Right ventricle myocardium superior (tissue), 1 donor: ENCODE results near the gene TEDC2. TPM values are rescaled to one million over a fixed set of nuclear protein-coding genes. Genes with fewer than 3 reads are reported as not detected.
"Not testable (repeated sequence)": the region's sequence is repeated elsewhere in the genome, so short reads cannot be mapped to it uniquely, and the experiment has no call there.

ENCODE experiments used
- ATAC-seq: fragments of 200-7000 bp; cut with Tn5 transposase; one replicate; pipeline ENCODE4 v1.9.1; 2020; ENCODE audit warnings: mild to moderate bottlenecking; ENCODE audit not compliant: poor library complexity
- DNase-seq: peaks from one replicate; pipeline ENCODE4 v3.0.0-alpha.2; 2020
- intact Hi-C: fragments of 100-400 bp; cut with DNase I; formaldehyde crosslinking; loops from one replicate; pipeline ENCODE4 v1.11.2; 2022
- total RNA-seq: library from RNA; stranded (reverse); fragmentation: NEBNext Ultra II Directional; extraction: Animal tissue kit (Norgen Biotek cat#: 25700); gene quantifications from one replicate; pipeline ENCODE4 v1.2.1, GENCODE V29; 2021
- donor health status: DM: no; HTN: yes; CAD: no; lungs with severe emphysema.

Gene TEDC2
- total RNA-seq, 1 donor from 2014 or later: 1.0 TPM

- no peak for ATAC-seq
- no peak for DNase-seq
- intact Hi-C loops: no loop called here
Measured at GRCh38 chr16:2472488-2472864, 12.6 kb downstream of the TEDC2 start.

GRCh38 chr16:2472885-2473445, 13.1 kb downstream of the TEDC2 start:
- intact Hi-C loops: no loop called here
- ATAC-seq (no peak), DNase-seq (no peak)

GRCh38 chr16:2473446-2473926, 13.6 kb downstream of the TEDC2 start:
- ATAC-seq (no peak), DNase-seq (no peak)
- intact Hi-C loops: no loop called here

GRCh38 chr16:2473999-2474876, 14.3 kb downstream of the TEDC2 start:
- DNase-seq (peak; percentile 77), ATAC-seq (peak; percentile 82)
- intact Hi-C loops: no loop called here

- DNase-seq (peak; percentile 93), ATAC-seq (peak; percentile 96)
- intact Hi-C loops: no loop called here
Measured at GRCh38 chr16:2474877-2475412, 15.0 kb downstream of the TEDC2 start, which contains the start of gene TBC1D24. TSS of gene TBC1D24 (plus strand) at chr16:2475127. CDS start at chr16:2496149, 21,022 bp downstream.

GRCh38 chr16:2475413-2476344, 15.8 kb downstream of the TEDC2 start:
- ATAC-seq: no peak
- DNase-seq: no peak
- intact Hi-C loops: no loop called here

- DNase-seq: no peak
- no peak for ATAC-seq
- intact Hi-C loops: no loop called here
Measured at GRCh38 chr16:2476345-2476720, 16.4 kb downstream of the TEDC2 start.

GRCh38 chr16:2476741-2477140, 16.8 kb downstream of the TEDC2 start:
- no peak for ATAC-seq
- no peak for DNase-seq
- intact Hi-C loops: no loop called here

GRCh38 chr16:2477327-2477726, 17.4 kb downstream of the TEDC2 start:
- intact Hi-C loops: no loop called here
- no peak for ATAC-seq
- DNase-seq: no peak

- no peak for ATAC-seq
- intact Hi-C loops: no loop called here
- DNase-seq: no peak
Measured at GRCh38 chr16:2478279-2478678, 18.4 kb downstream of the TEDC2 start.

- ATAC-seq, DNase-seq, intact Hi-C loops: not testable (repeated sequence)
Measured at GRCh38 chr16:2479996-2480395, 20.1 kb downstream of the TEDC2 start.

- ATAC-seq: no peak
- DNase-seq: no peak
- intact Hi-C loops: no loop called here
Measured at GRCh38 chr16:2480948-2481347, 21.0 kb downstream of the TEDC2 start.

GRCh38 chr16:2481676-2482075, 21.8 kb downstream of the TEDC2 start:
- intact Hi-C loops: no loop called here
- DNase-seq (no peak), ATAC-seq (no peak)

GRCh38 chr16:2482249-2482648, 22.3 kb downstream of the TEDC2 start:
- DNase-seq: no peak
- no peak for ATAC-seq
- intact Hi-C loops: no loop called here

- ATAC-seq (peak; percentile 72), DNase-seq (peak; percentile 66)
- intact Hi-C loops: no loop called here
Measured at GRCh38 chr16:2482708-2483534, 23.0 kb downstream of the TEDC2 start.

- intact Hi-C loops: no loop called here
- no peak for DNase-seq
- no peak for ATAC-seq
Measured at GRCh38 chr16:2483939-2484897, 24.3 kb downstream of the TEDC2 start.

- DNase-seq (no peak), ATAC-seq (no peak)
- intact Hi-C loops: no loop called here
Measured at GRCh38 chr16:2484898-2485508, 25.1 kb downstream of the TEDC2 start.
